ENCODE data around the gene RHBDL1. TPM values are rescaled to one million over a fixed set of nuclear protein-coding genes. Genes with fewer than 3 reads are reported as not detected.
A peak's percentile ranks its signal among the peaks of the same experiment; 100 is the strongest.

RHBDL1 gene
- total and polyA plus RNA-seq, 9 of the 15 experiments (the other 6 are each of a cell fraction or from before 2014, with no cell fraction given): 0.03 to 5.6 (median 1.3) TPM; not detected in 1

- no peak for TF ChIP-seq IRF2 (CRISPR knock-in tag; IDR thresholded peaks at IDR 0.05)
- TF ChIP-seq SFPQ (IDR thresholded peaks at IDR 0.05; ENCODE audit: low read depth, low read length): no peak
- TF ChIP-seq STAG1 (CRISPR knock-in tag; IDR thresholded peaks at IDR 0.05; ENCODE audit: borderline replicate concordance): no peak
- no peak for TF ChIP-seq HOMEZ (CRISPR knock-in tag; IDR thresholded peaks at IDR 0.05)
- TF ChIP-seq RFX7 (CRISPR knock-in tag; IDR thresholded peaks at IDR 0.05): no peak
- 0 out of 2 replicates have a peak, but pooled peaks have one; percentile 22 for TF ChIP-seq ZNF57 (CRISPR knock-in tag; IDR thresholded peaks at IDR 0.05)
- peak; percentile 40 for TF ChIP-seq CHD4 (IDR thresholded peaks at IDR 0.05; ENCODE audit: insufficient read depth, insufficient replicate concordance, low read depth, low read length, poor library complexity, severe bottlenecking)
- TF ChIP-seq NKRF (IDR thresholded peaks at IDR 0.05; ENCODE audit: borderline replicate concordance): peak; percentile 48; the same call in 1 of the 2 replicates
- no peak for TF ChIP-seq ZNF584 (CRISPR knock-in tag; IDR thresholded peaks at IDR 0.05; ENCODE audit: low read depth)
- no peak for TF ChIP-seq ZHX1 (conservative IDR thresholded peaks at IDR 0.05; ENCODE audit: low read length)
- TF ChIP-seq DDX20 (tag; IDR thresholded peaks at IDR 0.05; ENCODE audit: low read depth): no peak
- peak; percentile 83 for TF ChIP-seq CTCFL (IDR thresholded peaks at IDR 0.05; ENCODE audit: borderline replicate concordance, insufficient read depth, low read depth, low read length, poor library complexity, severe bottlenecking)
Observed at GRCh38 chr16:674968-675883, at the start of gene RHBDL1 (continued).

All from K562 (cell line).